CD4-positive, alpha-beta T cell treated with Interleukin-17A for 1 hour (primary cell): Measurements from ENCODE around the gene SIGLEC8.
A peak's percentile ranks its signal among the peaks of the same experiment; 100 is the strongest.
"Not testable (repeated sequence)": the region's sequence is repeated elsewhere in the genome, so short reads cannot be mapped to it uniquely, and the experiment has no call there.

Experiments
- DNase-seq: peaks from one replicate; pipeline ENCODE4 v3.0.0-alpha.2; 2020

Gene SIGLEC8

GRCh38 chr19:51458051-51458645, at the start of gene SIGLEC8:
Gene SIGLEC8, minus strand, starts transcription at chr19:51458454. Its CDS starts 67 bp downstream, at chr19:51458387.
- no peak for DNase-seq

- no peak for DNase-seq
These were observed 49.4 kb upstream of the SIGLEC8 start for GRCh38 chr19:51507640-51508058.

DNA sequence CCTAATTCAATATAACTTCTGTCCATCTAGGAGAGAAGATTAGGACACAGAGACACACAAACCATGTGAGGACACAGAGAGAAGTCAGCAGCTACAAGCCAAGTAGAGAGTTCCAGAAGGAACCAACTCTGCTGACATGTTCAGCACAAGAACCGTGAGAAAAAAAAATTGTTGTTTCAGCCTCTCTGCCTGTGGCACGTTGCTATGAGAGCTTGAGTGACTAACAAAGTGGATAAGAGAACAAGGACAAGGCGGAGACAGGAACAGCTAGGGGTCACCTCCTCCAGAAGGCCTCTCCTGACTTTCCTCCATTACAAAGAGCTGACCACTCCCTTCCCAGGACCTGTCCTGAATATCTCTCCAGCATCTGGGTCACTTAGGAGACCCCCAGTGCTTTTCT, 48.9 kb upstream of the SIGLEC8 start:
- DNase-seq = no peak

GRCh38 chr19:51505904-51506303, 47.6 kb upstream of the SIGLEC8 start:
- no peak for DNase-seq

DNA sequence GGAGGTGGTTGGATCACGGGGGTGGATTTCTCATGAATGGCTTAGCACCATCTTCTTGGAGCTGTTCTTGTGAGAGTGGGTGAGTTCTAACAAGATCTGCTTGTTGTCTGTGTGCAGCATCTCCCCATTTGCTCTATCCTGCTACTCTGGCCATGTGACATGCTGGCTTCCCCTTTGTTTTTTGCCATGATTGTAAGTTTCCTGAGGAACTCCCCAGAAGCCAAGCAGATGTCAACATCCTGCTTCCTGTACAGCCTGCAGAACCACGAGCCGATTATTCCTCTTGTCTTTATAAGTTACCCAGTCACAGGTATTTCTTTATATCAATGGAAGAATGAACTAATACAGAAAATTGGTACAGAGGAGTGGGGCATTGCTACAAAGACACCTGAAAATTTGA, 45.6 kb upstream of the SIGLEC8 start:
- DNase-seq = no peak

- DNase-seq = no peak
These were observed 45.1 kb upstream of the SIGLEC8 start for GRCh38 chr19:51503286-51503817.

DNA sequence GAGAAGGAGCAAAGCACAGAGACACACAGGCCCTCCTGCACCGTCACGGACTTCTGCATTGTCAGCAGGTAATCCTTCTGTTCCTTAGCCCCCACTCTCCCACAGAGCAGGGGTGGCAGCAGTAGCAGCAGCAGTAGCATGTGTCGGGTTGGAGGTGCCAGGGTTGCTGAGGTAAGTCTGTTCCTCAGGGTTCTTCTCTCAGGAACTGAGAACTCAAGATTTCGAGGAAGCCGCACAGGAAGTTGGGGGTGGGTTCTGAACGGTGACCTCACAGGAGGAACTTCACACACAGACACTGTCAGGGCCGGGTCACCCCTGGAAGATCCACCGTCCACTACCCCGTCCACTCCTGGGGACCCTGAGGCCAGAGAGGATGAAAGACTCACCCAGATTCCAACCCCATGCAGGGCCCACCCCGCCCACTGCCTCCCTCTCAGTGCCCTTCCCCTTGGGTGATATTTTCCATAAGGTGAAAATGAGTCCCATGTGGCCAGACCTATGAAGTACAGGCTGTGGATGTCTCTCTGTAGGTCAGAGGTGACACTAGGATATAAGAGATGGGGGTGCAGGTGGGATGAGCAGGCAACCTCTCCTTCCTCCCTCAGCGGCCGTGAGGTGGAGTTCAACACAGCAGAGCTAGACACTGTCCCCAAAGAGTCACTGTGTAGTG, 43.5 kb upstream of the SIGLEC8 start, which contains the start of gene SIGLEC12:
Gene SIGLEC12, minus strand, starts transcription at position 207 of the 670 bp plus-strand sequence. Its CDS starts 67 bp downstream, at position 140.
- no peak for DNase-seq

DNA sequence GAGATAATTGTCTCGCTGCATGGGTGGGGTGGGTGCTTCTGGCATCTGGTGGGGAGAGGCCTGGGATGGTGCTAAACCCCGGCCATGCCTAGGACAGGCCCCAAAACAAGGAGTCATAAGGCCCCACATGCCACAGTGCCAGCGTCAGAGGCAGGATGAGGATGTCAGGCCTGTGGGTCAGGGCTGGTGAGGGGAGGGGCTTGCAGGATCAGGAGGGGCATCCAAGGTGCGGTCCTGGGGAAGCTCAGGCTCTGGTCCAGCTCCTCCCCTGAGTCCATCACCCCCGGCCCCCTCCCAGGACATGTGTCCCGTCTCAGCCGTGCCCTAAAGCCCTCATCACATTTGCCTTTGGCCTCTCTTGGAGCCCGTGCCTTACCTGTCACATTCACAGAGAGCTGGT, 42.7 kb upstream of the SIGLEC8 start:
- not testable (repeated sequence) for DNase-seq

- DNase-seq = no peak
These were observed 39.4 kb upstream of the SIGLEC8 start for GRCh38 chr19:51497666-51498065.

- no peak for DNase-seq
These were observed 35.5 kb upstream of the SIGLEC8 start for GRCh38 chr19:51493776-51494175.

DNA sequence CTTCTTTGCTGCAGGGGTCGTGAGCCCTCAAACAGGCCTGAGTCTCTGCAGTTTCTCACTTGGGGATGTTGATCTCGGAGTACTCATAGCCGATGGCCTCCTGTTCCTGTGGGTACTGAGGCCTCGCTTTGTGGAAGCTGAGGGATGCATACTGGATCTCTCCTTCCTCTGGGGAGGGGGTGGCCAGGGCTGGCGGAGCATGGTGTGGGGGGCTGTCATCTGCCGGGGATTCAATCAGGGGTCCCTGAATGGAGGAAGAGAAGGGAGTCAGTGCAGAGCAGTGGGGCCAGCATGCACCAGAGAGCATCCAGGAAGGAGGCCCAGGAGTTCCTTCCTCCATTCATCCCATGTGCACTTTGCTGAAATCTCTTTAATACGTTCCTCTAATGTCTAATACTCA, 33.3 kb upstream of the SIGLEC8 start:
- DNase-seq = no peak

DNA sequence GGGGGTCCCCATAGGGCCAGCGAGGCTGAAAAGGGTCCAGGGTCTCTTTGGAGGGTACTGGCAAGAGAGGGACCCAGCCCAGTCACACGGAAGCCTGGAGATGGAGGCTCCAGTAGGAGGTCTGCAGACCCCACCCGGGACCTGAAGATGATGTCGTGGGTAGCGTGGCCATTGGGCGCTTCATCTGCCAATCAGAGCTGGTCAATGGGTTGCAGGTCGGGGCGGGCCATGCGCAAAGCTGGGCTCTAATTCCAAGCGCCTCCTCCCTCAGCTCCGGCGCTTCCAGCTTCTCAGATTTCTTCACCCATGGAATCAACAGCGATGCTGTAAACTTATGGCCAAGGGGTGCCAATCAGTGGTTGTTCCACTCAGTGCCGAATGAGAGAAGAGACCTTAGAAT, 32.4 kb upstream of the SIGLEC8 start:
- DNase-seq = no peak

- DNase-seq = no peak
These were observed 30.9 kb upstream of the SIGLEC8 start for GRCh38 chr19:51489113-51489512.

GRCh38 chr19:51488491-51488890, 30.2 kb upstream of the SIGLEC8 start:
- no peak for DNase-seq

GRCh38 chr19:51485960-51486660, 27.9 kb upstream of the SIGLEC8 start:
- DNase-seq = no peak

DNA sequence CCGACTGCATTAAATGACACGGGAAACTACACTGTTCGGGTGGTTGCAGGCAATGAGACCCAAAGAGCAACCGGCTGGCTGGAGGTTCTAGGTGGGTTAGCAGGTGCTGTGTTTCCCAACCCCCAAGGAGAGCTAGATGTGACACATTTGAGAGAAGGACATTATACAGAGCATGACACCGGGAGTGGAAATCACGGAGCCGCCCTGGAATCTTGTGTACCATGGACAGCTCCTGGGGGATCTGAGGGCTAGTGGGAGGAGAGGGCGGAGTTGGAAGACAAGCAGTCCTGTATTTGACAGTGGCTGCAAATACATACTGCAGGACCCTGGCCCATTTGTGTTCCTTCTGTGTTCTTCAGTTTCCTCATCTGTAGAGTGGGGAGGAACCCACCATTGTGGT, 22.3 kb upstream of the SIGLEC8 start:
- no peak for DNase-seq

DNA sequence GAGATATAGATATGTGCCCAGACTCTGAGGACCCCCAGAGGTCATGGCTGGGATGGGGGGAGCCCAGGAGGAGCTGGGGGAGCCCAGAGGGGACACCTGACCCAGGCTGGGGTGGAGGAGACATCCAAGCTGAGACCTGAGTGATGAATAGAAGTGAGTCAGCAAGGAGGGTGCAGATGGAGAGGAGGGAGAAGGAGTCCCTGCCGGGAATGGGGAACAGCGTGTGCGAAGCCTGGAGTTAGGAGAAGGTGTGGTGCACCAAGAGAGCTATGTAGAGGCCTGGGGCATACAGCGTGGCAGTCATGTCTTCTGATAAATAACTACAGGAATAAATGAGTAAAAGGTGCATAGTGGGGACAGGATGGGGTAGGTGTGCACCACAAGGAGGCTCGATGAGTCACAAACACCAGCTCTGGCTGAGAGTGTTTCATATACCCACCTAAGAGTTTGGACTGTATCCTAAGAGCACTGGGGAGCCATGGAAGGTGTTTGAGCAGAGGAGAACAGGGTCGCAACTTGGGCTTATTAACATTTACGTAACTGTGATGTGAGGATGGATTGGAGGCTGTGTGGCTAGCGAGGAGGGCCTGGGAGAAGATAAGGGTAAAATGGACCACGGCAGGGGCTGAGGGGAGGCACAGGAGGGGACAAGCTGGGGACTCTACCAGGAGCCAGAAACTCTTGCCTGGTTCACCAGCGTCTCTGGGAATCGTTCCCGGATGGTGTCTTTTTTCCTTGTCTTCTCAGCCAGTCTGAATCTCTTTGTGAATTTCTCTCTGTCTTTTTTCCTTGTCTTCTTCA, 21.5 kb upstream of the SIGLEC8 start:
- DNase-seq = no peak

DNA sequence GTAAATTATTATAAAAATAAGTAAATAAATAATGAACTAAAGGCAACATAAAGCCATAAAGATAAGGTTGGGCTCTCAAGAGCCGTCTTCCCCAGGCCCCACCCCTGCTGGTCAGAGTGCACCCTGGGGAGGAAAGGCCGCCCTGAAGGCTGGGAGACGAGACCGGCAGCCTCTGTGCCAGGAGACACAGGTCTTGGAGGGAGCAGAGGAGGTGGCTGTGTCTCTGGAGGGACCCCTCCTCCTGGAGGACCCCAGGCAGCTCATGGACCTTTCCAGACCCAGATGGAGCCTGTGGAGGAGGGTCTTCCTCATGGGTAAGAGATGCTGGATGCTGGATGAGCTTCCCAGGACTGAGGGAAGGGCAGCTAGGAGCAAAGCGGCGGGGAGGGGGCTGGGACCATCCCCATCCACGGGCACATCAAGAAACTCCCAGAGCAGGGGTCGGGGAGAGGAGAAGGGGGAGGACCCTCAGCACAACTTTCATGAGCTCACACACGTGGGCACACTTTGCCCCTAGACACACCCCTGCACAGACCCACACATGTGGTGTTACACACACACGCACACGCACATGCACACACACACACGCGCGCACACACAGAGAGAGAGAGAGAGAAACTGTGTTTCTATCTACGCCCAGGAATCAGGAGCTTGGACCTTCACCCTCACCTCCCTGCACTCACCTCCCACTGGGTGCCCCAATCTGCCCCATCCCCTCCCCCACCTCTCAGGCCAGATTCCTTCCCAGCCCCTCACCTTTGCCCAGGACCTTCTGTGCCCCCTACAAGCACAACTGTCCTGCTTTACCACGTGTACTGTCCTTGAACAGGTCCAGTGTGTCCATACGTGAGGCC, 20.4 kb upstream of the SIGLEC8 start, which contains the start of gene CEACAM18:
Gene CEACAM18, plus strand, starts transcription at position 159 of the 854 bp plus-strand sequence.
- no peak for DNase-seq

GRCh38 chr19:51477344-51477743, 19.1 kb upstream of the SIGLEC8 start:
- no peak for DNase-seq

DNA sequence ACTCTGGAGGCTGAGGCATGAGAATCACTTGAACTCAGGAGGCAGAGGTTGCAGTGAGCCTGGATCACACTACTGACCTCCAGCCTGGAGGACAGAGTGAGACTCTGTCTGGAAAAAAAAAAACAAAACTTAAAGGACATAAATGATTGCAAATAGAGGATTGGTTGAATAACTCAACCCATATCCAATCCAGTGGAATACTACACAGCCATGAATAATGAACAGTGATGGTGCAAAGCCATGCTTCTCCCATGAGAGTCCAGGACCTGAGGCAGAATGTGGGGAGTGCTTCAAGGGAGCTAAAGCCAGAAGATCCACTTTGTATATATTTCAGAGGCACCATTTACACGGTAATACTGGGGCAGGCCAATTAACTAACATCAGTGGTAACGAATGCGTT, 17.9 kb upstream of the SIGLEC8 start:
- no peak for DNase-seq

DNA sequence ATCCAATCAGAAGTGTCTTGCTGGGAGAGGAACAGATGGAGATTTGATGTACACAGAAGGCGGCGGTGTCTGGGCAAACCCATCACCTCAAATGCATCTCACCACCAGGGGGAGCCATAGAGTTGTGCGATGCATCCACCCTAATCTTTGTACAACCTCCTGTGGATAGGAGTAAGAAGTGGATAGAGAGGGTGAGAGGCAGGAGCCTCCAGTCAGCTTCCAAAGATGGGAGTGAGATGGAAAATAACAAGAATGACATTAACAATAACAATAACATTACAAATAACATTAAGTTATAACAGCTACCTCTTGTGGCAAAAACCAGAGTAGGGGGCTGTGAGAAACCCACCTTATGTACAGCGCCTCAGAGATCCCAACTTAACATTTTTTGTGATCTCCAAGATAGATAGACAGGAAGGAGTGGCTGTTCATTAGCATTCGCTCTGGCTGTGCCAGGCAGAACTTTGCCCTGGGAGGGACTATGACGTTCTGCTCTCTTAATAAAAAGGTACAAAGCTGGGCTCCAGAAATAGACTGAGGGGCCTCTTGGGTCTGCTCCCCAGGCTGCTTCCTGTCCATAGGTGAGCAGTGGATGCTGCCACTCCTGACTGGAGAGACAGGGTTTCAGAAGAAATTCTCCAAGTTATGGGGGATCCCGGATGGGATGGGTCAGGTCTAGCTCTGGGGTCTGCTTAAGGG, 14.9 kb upstream of the SIGLEC8 start:
- DNase-seq = peak; percentile 75
